GM21515 (cell line): ENCODE measurements around the gene ADCY5.
"Not testable (repeated sequence)": the region's sequence is repeated elsewhere in the genome, so short reads cannot be mapped to it uniquely, and the experiment has no call there.

Source experiments
- ATAC-seq: cut with Tn5 transposase; IDR thresholded peaks from one replicate; pipeline ENCODE4 v1.9.1; 2021; ENCODE audit not compliant: unreplicated experiment

The ADCY5 gene

GRCh38 chr3:123275691-123276090, 173.2 kb downstream of the ADCY5 start:
- no peak for ATAC-seq

- ATAC-seq = no peak
Observed at GRCh38 chr3:123272547-123272946, 176.3 kb downstream of the ADCY5 start.

- no peak for ATAC-seq
Observed at GRCh38 chr3:123271466-123272159, 177.3 kb downstream of the ADCY5 start.

- no peak for ATAC-seq
Observed at GRCh38 chr3:123270818-123271217, 178.1 kb downstream of the ADCY5 start.

- ATAC-seq = no peak
Observed at GRCh38 chr3:123267821-123268220, 181.1 kb downstream of the ADCY5 start.

- ATAC-seq = no peak
Observed at GRCh38 chr3:123263941-123264340, 184.9 kb downstream of the ADCY5 start.

- ATAC-seq = no peak
Observed at GRCh38 chr3:123262868-123263267, 186.0 kb downstream of the ADCY5 start.

- ATAC-seq = no peak
Observed at GRCh38 chr3:123262226-123262625, 186.7 kb downstream of the ADCY5 start.

- ATAC-seq = no peak
Observed at GRCh38 chr3:123261666-123262065, 187.2 kb downstream of the ADCY5 start.

- no peak for ATAC-seq
Observed at GRCh38 chr3:123258811-123259420, 190.0 kb downstream of the ADCY5 start.

- no peak for ATAC-seq
Observed at GRCh38 chr3:123258359-123258758, 190.5 kb downstream of the ADCY5 start.

GRCh38 chr3:123256256-123256655, 192.6 kb downstream of the ADCY5 start:
- no peak for ATAC-seq

GRCh38 chr3:123246866-123247265, 202.0 kb downstream of the ADCY5 start:
- ATAC-seq = no peak

GRCh38 chr3:123244128-123244527, 204.8 kb downstream of the ADCY5 start:
- no peak for ATAC-seq

GRCh38 chr3:123239756-123240155, 209.1 kb downstream of the ADCY5 start:
- ATAC-seq = no peak

GRCh38 chr3:123239186-123239585, 209.7 kb downstream of the ADCY5 start:
- ATAC-seq = not testable (repeated sequence)

- no peak for ATAC-seq
Observed at GRCh38 chr3:123236902-123237301, 212.0 kb downstream of the ADCY5 start.
